ENCODE measurements around the gene WFDC5.

DNA sequence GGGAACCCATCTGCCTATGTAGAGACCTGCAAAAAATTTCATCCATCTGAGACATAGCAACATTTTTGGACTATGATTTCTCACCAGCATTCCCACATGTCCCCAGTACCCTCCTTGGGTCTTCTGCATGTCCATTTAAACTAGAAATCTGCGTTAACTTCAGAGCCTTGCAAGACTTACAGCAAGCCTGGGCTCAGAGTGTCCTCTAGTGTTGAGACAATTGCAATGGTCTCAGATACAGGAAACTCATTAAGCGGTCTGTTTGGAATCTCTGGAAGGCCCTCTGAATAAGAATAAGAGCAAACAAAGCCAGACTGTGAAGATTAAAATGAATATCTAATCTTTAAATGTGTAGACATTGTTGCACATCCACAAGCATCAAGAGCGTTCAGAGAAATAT, 39.2 kb upstream of the WFDC5 start:
- TF ChIP-seq POLR2A (IDR thresholded peaks at IDR 0.05) = no peak
- TF ChIP-seq, protein P1, sequence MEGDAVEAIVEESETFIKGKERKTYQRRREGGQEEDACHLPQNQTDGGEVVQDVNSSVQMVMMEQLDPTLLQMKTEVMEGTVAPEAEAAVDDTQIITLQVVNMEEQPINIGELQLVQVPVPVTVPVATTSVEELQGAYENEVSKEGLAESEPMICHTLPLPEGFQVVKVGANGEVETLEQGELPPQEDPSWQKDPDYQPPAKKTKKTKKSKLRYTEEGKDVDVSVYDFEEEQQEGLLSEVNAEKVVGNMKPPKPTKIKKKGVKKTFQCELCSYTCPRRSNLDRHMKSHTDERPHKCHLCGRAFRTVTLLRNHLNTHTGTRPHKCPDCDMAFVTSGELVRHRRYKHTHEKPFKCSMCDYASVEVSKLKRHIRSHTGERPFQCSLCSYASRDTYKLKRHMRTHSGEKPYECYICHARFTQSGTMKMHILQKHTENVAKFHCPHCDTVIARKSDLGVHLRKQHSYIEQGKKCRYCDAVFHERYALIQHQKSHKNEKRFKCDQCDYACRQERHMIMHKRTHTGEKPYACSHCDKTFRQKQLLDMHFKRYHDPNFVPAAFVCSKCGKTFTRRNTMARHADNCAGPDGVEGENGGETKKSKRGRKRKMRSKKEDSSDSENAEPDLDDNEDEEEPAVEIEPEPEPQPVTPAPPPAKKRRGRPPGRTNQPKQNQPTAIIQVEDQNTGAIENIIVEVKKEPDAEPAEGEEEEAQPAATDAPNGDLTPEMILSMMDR (IDR thresholded peaks at IDR 0.05) = no peak

All from adrenal gland (tissue), 5 donors.